GM10266 (cell line): ENCODE results near the gene SHROOM3.
A peak's percentile ranks its signal among the peaks of the same experiment; 100 is the strongest.

Experiments
- DNase-seq: peaks from one replicate; pipeline ENCODE4 v3.0.0; 2012; ENCODE audit errors: extremely low spot score
- TF ChIP-seq, protein P1 (sequence below): IDR thresholded peaks from 2 replicates; pipeline ENCODE4 v1.5.1; 2012; ENCODE audit warnings: mild to moderate bottlenecking, low read depth; ENCODE audit not compliant: control insufficient read depth, insufficient read depth; ENCODE audit errors: missing control alignments

The SHROOM3 gene

DNA sequence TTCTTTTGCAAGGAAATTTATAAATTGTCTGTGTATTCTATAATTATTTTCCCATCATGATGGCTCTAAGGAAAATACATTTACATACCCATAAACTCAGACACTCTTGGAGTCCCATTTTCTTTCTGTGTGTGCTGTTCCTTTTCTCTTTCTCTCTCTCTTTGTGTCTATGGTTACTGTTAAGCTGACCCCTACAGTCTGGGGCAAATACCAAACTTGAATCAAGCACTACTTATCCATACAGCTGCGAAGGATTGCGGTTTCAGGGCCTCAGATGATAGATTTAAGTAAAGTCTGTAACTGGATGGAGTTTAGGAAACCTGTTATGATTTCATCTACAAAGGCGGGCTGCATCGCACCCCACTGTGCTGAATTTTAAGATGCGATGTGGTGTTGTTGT, 150.2 kb downstream of the SHROOM3 start:
- TF ChIP-seq, protein P1, sequence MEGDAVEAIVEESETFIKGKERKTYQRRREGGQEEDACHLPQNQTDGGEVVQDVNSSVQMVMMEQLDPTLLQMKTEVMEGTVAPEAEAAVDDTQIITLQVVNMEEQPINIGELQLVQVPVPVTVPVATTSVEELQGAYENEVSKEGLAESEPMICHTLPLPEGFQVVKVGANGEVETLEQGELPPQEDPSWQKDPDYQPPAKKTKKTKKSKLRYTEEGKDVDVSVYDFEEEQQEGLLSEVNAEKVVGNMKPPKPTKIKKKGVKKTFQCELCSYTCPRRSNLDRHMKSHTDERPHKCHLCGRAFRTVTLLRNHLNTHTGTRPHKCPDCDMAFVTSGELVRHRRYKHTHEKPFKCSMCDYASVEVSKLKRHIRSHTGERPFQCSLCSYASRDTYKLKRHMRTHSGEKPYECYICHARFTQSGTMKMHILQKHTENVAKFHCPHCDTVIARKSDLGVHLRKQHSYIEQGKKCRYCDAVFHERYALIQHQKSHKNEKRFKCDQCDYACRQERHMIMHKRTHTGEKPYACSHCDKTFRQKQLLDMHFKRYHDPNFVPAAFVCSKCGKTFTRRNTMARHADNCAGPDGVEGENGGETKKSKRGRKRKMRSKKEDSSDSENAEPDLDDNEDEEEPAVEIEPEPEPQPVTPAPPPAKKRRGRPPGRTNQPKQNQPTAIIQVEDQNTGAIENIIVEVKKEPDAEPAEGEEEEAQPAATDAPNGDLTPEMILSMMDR, result no peak
- no peak for DNase-seq

DNA sequence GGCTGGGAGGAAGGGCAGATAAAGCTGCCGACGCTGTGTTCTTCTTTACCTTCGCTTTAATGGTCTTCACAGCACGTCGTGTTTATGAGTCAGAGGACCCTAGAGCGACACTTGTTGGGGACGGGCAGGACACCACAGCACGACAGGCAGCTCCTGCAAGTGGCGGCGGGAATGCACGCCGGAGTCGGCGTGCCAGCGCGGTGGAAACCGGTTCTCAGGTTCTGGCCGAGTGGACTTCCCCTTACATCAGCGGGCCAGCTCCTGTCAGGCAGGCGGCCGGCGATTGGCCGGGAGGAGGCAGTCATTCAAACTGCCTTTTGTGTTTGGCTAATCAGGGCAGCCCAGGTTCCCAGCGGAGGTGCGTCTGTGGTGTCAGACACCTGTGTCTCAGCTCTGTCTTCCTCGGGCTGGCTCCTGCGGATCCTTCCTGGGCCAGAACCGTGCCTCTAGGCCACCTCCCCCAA, 150.9 kb downstream of the SHROOM3 start:
- DNase-seq, result peak; percentile 61

DNA sequence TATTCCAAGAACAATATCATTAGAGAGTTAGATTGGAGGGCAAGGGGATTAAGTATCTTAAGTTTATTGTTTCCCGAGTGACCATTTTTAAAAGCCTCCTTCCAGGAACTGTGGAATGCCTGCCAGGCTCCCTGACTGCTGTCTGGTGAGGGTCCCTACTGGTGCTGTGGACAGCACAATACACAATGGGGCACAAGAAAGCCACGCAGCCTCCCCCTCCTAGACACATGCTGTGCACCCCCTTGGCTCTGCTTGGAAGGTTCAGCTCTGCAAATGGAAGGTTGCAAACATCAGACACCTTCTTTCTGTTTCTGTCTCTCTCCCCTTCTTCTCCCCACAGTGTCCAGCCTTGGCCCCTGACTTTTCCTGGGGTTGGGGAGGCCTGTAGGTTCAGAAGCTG, 153.2 kb downstream of the SHROOM3 start:
- no peak for DNase-seq

More for the DNA sequence above, 150.9 kb downstream of the SHROOM3 start:
- TF ChIP-seq, protein P1, result peak; percentile 28

DNA sequence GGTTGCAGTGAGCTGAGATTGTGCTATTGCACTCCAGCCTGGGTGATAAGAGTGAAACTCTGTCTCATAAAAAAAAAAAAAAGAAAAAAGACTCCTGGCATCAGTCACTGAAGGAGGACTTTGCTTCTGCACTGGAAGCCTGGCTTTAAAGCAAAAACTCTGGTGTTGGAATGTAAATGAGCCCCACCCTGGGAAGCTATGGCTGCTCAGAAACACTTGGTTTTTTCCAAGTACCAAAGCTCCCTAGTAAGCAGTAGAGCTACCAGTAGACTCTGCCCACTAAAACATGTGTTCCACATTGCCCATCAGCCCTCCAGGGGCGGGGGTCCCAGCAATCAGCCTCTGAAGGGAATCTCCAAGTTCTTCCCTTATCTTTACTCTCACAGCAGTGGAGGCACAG, 154.4 kb downstream of the SHROOM3 start:
- DNase-seq, result no peak
- TF ChIP-seq, protein P1, result no peak

More for the DNA sequence above, 153.2 kb downstream of the SHROOM3 start:
- TF ChIP-seq, protein P1, result no peak

DNA sequence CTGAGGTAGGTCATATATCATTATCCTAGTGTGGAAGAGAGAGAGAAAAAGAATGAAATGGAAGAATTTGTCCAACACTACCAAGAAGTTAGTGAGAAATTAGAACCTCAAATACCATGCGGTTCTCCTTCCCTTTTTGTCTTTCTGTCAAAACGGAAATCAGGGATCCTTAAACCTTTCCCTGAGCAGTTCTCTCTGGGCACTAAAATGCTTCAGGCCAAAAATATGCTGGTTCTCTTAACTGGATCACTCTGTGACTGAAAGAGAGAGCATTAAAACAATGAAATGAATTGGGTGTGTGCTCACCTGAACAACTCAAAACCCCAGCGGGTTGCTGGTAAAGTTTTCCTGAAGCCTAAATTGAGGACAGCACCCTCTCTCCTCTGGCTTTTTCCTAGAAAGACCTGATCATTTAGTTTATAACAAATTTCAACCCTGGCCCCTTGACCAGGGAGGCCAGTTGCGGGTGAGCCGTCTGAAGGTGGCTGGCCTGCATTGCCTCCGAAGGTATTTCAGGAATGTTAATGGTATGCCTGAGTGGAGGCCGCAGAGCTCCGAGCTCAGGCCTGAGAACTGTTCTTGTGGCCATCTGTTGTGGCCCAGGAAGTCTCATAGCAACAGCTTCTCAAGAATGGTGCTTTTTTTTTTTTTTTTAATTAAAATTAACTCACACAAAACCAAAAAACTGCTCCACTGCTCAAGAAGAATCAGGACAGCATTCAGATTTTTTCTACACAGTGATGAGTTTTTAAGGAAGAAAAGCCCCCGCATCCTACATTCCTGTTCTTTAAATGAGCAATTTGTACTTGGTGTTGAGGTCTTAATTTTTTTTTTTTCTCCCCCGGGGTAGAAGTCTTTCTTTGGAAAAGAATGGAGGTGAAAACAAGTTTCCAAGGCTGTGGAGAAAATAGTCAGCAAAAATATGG, 155.1 kb downstream of the SHROOM3 start:
- TF ChIP-seq, protein P1, result no peak
- no peak for DNase-seq

DNA sequence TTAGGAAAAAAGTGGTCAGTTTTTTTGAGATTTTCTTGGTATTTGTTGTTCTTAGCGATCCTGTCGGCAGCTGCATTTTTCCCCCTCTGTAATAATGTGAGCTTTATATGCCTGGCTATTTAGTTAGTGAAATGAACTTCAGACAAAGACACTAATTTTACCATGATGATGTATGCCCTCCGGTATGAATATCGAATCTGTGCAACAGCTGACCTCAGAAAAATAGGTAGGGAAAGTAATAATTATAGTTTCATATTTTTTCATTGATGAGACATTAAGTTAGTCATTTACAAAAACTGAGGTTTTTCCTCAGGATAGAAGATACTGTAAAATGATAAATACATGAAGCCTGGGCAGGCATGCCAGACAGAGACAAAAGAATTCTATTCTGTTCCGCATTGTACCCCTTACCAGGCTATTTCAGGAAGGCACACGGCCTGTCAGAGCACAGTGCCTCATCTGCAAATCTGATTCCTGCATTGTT, 155.8 kb downstream of the SHROOM3 start:
- TF ChIP-seq, protein P1, result no peak
- no peak for DNase-seq

DNA sequence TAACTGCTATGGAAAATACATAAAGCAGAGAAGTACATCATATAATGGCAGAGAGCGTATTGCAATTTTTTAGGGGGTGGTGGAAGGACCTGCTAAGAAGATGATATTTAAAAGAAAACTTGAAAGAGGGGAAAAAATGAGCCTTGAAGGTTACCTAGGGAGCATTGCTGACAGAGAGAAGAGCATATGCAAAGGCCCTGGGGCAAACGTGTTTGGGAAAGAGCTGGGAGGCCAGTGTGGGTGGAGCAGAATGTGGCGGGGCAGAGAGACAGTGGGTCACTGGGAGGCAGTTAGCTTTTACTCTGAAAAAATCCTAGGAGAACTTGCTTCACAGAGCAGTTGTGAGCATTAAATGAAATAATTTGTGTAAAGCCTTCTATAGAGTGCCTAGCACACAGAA, 157.0 kb downstream of the SHROOM3 start:
- no peak for DNase-seq
- TF ChIP-seq, protein P1, result no peak
